GM11168 (cell line): Measurements from ENCODE around the gene NME4.

Experiments used
- in situ Hi-C: fragments of 300-500 bp; cut with MboI; formaldehyde crosslinking; loops from one replicate; pipeline ENCODE4 v1.12.0; 2022; ENCODE audit warnings: low sequenced_read_pairs; ENCODE audit not compliant: unreplicated experiment

NME4 gene

DNA sequence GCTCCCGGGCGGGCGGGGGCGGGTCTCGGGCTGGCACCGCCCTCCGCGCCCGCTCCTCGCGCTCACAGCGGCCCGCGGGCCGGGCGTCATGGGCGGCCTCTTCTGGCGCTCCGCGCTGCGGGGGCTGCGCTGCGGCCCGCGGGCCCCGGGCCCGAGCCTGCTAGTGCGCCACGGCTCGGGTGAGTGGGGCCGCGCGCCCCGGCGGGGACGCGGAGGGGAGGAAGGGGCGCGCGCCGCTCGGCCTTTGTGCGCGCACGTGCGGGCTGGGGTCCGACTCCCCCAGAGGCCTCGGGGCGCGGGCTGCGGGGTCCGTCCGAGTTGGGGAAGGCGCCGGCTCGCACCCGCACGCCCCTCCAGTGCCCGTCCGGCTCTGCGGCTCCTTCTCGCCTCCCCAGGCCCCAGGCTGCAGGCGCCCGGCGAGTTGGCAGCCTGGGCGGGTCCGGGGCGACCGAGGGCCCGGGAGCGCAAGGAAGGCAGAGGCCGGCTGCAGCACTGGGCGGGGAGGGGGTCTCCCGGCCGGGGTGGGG lies at the start of gene NME4:
NME4 (plus strand) TSS at position 65 of the 527 bp plus-strand sequence; CDS start at position 89, 24 bp downstream.
- in situ Hi-C loops, result no loop called here

DNA sequence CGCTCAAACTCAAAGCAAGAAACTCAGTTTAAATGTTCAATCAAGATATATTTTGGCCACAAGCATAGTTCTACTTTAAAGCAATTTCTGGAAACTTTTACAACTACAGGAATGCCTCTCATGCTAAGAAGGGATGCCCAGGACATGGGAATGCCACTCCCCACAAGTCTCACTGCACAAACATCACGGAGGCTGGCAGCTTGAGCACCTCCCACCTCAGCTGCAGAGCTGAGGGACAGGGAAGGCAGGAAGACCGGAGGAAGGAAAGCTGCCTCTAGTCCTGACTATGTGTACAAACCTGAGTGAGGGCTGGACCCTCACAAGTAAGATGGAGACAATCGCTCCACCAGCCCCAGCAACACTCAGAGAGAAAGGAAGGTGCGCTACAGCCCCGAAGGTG lies 49.8 kb upstream of the NME4 start:
- in situ Hi-C loops, result loop anchor here (10.0 kb wide), 1 partner anchor 1608 kb away; the partner anchor contains the start of genes NDUFB10 and RPL3L

DNA sequence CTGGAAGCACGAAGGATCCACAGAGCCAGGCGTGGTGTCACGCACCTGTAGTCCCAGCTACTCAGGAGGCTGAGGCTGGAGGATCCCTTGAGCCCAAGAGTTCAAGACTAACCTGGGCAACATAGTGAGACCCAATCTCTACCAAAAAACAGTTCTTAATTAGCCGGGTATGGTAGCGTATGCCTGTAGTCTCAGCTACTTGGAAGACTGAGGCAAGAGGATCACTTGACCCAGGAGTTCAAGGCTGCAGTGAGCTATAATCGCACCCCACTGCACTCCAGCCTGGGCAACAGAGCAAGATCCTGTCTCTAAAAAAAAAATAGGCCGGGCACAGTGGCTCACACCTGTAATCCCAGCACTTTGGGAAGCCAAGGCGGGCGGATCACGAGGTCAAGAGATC lies 48.5 kb upstream of the NME4 start:
- in situ Hi-C loops, result loop anchor here (10.0 kb wide), 1 partner anchor 1606 kb away; the partner anchor contains the start of genes NDUFB10 and RPL3L

DNA sequence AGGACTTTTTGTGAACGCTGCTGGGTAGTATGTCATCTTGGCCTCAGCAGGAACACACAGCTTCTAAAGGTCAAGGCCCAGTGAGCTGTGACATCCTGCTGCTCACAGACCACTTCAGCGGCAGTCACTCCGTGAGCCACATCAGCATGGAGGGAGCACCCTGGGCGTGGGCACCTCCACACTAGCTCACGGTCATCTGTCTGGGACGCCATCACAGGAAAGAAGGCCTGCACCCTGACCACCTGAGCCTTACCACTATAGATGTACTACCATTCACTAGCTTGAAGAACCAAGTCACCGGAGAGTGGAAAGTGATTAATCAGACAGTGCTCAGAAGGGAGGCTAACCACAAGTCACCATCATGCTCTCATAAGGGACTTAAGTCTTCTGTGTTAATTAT lies 47.8 kb upstream of the NME4 start:
- in situ Hi-C loops, result loop anchor here (10.0 kb wide), 1 partner anchor 1606 kb away; the partner anchor contains the start of genes NDUFB10 and RPL3L

DNA sequence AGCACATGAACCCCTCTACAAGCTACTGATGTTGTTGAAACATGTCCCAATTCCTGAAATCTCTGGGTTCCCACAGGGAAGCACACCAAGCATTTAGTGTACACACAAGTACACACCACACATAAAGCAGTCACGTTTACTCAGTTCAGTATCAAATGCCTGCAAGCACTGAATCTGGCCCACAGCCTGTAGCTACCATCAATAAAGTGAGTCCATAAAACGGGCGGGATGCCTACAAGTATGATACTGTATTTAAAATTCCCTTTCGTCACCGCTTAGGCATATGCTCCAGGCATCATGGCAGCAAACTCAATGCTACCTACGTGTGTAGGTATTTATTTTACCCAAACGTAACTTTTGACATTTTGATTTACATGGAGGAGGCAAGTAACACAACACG lies 46.8 kb upstream of the NME4 start:
- in situ Hi-C loops, result no loop called here

DNA sequence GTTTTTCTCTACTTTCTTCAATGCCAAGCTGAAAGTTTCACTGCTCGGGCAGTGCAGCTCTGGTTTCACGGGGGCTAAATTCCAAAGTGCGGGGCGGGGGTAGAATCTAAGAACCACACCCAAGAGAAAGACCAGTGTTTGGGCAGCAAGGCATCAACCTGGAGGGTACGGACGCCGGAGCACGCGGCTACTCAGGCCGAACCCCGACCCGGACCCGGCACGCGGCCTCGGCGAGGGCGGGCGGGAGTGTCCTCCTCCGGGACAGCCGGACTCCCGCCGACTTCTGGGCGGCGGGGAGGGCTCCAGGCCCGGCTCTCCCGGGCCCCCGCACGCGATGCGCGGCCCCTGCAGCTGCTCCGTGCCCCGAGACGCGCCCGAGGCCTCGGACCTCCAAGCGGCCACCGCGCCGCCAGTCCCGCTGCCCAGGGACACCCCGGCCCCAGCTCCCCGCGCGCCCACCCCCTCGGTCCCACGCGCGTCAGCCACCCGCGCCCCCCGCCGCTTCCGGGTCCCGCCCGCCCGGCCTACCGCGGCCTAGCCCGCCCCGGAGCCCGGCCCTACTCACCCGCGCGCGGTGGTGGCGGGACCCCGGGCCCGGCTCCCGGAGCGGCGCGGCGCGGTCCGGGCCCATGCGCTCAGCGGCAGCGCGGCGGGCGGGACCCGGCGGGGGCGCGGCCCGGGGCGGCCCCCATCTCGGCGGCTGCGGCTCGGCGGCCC lies 45.0 kb upstream of the NME4 start:
- in situ Hi-C loops, result no loop called here

DNA sequence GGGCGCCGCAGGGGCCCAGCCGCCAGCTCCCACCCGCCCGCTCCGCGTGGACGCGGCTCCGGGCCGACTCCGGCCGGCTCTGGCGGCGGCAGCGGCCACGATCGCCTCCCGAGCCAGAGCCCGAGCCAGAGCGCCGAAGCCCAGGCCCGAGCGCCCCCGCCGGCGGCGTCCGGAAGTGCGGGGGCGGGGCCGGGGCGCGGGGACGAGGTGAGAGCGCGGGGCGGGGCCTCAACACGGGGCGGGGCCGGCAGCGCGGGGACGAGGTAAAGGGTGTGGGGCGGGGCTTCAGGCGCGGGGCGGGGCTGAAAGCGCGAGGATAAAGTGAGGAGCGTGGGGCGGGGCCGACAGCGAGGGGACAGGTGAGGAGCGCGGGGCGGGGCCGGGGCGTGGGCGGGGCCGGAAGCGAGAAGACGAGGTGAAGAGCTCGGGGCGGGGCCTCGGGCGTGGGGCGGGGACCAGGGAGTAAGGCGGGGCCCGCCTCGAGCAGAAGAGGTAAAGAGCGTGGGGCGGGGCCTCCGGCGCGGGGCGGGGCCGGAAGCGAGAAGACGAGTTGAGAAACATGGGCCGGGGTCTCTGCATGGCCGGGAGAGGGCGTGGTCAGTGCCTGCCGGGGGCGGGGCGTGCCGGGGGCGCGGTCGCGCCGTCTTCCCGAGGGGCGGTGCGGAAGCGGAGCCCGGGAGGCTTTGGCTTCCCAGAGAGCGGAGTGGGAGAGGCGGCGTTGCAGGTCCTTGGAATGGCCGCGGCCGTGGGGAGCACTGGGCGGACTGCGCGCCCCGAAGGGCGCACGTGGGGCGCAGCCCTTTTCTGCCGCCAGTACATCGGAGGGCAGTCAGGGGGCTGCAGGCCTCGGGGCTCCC lies 44.2 kb upstream of the NME4 start, which contains the start of gene AXIN1:
AXIN1 (minus strand) TSS at position 177 of the 857 bp plus-strand sequence. CDS start 5,698 bp downstream, outside the sequence.
- in situ Hi-C loops, result no loop called here

DNA sequence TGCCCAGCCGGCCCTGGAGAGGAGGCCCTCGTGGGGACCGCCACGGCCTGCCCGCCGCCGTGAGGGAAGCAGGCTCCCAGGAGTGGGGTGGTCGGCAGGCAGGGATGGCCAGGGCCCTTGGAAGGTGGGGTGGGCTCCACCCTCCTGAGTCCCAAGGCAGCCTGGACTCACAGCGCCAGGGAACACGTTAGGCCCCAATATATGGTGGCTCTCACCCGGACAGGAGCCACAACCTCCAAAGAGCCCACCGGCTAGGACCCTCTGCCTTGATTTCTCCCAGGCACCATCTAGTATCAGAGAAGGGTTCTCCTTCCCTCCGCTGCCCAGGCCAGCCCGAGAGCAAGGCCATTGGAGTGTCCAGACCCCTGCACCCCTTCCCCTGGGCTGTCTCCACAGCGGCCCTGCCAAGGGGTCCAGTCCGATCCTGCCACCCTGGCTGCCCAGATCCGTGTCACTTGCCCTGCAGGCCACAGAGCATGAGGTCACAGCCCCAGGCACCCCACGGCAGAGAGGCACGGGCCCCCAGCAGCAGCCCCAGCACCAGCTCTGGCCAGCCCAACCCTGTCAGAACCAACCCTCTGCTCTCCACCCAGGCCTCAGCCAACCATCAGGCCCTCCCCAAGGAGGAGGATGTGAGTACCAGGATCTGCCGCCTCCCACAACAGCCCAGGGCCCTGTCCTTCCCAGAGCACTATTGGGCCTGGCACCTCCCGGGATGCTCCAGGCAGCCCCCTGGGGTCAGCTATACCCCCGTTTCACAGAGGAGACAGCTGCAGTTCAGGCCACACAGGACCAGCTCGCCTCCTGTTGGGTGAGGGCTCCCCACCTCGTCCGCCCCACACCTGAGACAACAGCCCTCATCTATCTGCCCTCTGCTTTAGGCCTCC lies 43.4 kb upstream of the NME4 start:
- in situ Hi-C loops, result no loop called here

DNA sequence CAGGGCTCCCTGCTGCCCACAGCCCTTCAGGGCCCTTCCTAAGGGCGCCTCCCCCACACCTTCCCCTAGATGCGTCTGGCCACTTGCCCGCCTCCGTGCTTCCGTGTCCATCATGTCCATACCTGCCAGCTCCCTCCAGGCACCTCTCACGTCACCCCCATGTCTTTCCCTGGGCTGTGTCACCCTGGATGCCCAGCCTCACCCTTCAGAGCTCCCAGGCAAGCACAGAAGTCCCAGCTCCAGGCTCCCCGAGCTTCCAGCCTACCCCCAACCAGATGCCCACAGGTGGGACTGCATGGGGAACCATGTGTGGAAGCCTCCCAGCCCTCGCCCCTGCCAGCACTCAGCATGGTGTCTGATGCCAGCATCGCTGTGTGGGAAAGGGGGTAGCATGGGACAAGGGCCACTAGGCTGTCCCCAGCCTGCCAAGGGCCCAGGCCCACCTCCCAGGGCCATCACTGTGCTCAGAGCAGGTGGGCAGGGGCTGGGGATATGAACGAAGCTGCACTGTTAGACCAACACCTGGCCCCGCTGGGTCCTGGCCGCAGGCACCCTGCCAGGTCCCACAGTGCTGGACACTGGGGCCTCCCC lies 42.6 kb upstream of the NME4 start:
- in situ Hi-C loops, result no loop called here

DNA sequence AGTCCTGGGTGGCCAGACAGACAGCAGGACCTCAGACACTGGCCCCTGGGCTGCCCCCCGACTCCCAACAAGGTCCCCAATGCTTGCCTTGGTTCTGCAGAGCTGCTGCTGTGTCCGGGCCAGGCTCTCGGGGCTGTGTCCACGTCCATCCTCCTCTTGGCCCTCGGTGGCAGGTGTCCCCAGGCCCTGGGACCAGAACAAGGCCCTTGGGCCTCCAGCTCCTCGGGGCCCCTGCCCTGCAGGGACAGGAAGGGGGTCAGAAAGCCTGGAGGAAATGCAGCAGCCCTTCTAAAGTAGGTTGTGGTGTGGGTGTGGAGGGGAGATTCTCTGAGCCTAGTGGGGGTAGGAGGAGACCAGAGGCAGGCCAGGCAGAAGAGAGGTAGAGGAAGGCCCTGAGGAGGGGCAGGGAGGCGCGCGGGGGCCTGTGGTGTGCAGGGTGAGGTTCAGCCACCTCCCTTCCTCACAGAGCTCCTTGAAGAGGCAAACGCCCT lies 42.0 kb upstream of the NME4 start:
- in situ Hi-C loops, result no loop called here

DNA sequence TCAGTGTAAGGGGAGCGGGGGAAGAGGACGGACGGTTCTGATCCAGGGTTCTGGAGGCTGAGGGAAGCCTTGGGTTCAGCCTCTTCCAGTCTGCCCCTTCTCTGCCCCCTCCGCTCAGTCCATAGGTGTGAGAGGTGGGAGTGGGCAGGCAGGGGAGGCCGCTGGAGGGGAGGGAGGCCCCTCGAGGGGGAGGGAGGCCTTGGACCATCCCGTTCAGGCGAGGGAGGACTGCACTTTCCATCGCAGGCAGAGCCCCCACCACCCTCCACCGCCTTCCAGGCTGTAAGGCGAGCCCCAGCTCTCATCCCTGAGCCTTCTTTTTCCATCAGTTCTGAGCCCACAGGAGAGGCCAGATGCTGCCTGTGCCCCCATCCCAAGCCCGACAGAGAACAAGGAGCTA lies 40.3 kb upstream of the NME4 start:
- in situ Hi-C loops, result no loop called here

DNA sequence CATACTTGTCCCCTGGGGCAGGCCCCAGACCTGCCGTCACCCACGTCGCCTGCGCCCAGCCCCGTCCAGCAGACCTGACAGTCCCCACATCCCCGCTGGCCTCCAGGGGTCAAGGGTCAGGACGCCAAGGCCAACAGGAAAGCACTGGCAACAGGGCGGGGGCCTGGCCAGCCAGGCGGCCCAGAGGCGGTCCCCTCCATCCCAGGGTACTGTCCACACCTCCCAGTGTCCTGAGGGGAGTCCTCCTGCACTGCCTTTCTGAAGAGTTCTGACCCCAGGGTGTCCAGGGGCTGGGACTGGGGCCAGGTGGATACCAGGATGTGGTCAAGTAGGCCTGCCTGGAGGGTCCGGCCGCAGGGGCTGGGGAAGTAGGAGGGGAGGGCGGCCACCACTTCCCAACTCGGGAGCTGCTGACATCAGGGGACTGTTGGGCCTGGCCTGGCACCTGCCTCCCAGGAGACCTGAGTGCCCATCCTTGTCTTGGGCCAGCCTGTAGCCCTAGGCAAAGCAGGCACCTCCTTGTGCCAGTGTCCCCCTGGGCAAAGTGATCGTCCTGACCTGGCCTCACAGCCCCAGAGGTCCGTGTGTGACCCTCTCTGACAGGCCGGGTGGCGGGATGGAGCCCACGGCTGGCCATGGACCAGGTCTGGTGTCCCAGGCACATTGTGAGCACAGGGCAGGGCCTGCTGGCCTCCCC lies 37.8 kb upstream of the NME4 start:
- in situ Hi-C loops, result no loop called here

DNA sequence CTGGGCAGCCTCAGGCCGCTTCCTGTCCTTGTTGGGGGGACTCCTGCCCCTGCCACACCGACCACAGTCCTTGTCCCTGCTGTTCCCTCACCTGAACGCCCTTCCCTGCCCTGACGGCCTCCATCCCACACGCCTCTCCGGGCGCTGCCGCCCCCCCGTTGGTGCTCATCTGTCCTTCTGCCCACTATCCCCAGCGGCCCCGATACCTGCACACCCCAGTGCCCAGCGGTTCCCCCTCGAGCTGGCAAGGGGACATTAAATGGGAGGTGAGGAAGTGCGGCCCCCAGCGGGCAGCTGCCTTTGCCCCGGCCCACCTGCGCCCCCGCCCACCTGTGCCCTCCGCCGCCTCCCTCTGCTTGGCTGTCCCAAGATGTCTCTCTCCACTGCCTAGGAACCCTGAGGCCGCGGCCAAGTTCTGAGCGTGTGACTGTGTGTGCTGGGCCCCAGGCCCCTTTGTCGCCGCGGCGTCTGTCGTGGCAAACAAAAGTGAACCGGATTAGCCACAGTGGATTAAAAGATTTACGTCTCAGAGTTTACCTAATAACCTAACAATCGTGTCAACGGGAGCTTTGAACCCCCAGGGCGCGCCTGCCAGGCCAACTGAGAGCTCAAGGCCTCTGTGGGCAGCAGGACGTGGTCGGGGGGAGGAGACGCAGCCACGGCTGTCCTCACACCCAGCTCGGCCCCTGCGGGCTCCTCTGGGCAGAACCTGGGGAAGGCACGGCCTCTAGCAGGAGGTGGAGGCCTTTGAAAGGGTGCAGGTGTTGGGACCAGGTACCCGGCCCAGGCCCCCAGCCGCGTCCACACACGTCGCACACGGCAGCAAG lies 36.9 kb upstream of the NME4 start:
- in situ Hi-C loops, result loop anchor here (10.0 kb wide), 1 partner anchor 135 kb away; the partner anchor contains the start of gene LUC7L

DNA sequence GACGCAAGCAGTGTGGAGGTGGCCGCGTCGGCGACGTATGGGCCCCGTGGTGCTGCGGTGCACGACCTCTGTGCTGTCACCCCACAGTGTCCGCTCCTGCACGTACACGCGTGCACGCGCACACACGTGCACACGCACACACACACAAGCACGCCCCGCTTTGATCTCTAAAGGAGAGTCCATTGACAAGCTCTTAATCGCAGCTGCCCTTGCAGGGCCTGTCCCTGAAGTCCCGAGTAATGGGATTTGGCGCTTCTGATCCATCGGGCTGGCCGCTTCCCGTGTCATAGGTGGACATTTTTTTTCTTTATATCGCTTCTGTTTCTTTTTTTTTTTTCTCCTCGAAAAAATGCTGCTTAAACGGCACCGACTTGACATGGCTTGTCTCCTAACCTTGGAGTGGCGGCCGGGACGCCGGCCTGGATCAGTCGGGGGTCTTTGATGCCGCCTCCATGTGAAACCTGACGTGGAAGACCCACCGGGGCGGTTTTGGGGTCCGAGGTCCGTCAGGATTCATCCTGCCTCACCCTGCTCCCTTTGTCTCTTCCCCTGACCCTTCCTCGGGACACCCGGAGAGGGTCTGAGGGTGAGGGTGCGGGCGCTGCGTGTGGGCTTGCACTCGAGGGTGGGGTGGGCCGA lies 36.2 kb upstream of the NME4 start:
- in situ Hi-C loops, result loop anchor here (10.0 kb wide), 1 partner anchor 136 kb away; the partner anchor contains the start of gene LUC7L

DNA sequence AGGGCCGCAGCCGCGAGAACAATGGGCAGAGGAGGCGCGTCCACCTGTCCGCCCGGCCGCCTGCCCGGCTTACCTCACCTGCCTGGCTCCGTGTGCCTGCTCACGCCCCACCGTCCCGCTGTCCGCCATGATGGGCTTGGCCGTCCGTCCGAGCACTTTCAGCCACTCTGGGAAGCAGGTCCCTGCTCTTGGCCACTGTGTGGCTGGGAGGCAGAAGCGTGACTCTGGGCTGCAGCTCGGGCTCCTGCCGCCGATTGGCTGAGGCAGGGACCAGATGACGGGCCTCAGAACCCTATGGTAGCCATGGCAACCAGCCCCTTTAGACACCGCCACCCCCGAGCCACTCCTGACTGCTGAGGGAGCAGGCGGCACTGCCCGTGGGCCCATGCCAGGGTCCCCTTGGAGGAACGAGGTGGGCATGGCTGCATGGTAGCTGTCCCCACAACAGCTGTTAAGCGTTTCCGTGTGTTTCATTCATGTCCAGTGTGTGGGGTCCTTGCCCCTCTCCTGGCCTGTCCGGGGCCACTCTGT lies 35.6 kb upstream of the NME4 start:
- in situ Hi-C loops, result loop anchor here (10.0 kb wide), 1 partner anchor 137 kb away; the partner anchor contains the start of gene LUC7L

DNA sequence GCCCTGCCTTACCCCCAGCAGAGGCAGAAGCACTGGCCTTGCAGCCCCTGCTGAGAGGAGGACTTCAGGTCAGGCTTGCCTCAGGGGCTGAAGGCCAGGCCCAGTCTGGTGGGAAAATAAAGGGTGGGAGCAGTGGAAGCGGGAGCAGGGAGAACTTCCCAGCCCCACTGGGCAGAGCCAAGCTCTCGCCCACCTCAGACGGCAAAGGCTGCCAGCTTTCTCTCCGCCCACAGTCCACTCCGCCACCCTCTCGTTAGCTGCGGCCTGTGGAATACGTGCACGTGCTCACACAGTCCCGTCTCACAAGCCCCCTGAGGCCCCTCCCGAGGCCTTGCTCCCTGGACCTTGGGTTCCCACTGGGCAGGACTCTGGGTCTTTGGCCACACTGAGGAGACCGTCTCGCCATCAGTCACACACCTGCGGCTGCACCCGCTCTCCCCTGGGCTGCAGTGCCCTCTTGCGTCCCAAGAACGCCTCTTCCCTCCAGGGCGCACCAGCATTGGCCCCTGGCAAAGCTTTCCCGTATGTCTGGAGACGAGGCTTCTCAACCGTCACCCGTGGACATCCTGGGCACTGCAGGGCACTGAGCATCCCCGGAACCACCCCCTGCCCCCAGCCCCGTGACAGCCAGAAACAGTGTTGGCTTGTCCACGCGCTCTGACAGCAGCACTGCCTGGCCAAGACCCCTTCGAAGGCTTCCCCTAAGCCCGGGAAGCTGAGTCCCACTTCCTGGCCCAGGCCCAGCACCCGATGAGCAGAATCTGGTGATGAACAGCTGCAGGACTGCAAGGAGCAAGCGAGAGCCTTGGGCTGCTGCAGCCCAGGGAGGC lies 34.9 kb upstream of the NME4 start:
- in situ Hi-C loops, result loop anchor here (10.0 kb wide), 1 partner anchor 137 kb away; the partner anchor contains the start of gene LUC7L
